Mesendoderm (in vitro differentiated cells): ENCODE results near the gene TMEM109.

Experiments
- DNase-seq: peaks from one replicate; pipeline ENCODE4 v3.0.0; 2013
- H2AK5ac ChIP-seq: 2 replicates; pipeline ENCODE4 v1.6.1; 2013; ENCODE audit warnings: low read length, inconsistent platforms
- H2BK120ac ChIP-seq: 2 replicates; pipeline ENCODE4 v1.6.1; 2013; ENCODE audit warnings: low read depth, mild to moderate bottlenecking, low read length, moderate library complexity, mixed read lengths
- H2BK15ac ChIP-seq: replicated peaks from 2 replicates; pipeline ENCODE4 v1.6.1; 2013; ENCODE audit warnings: low read depth, mild to moderate bottlenecking, moderate library complexity
- H2BK5ac ChIP-seq: 2 replicates; pipeline ENCODE4 v1.6.1; 2013; ENCODE audit warnings: low read length, inconsistent platforms
- H3K18ac ChIP-seq: 2 replicates; pipeline ENCODE4 v1.6.1; 2013; ENCODE audit warnings: mild to moderate bottlenecking, low read length, mixed read lengths
- H3K23ac ChIP-seq: one replicate; pipeline ENCODE4 v1.6.1; 2013; ENCODE audit warnings: low read length
- H3K27ac ChIP-seq: 2 replicates; pipeline ENCODE4 v1.5.1; 2013; ENCODE audit warnings: low read depth, mild to moderate bottlenecking, inconsistent platforms, low read length, moderate library complexity
- H3K27me3 ChIP-seq: 2 replicates; pipeline ENCODE4 v1.6.1; 2013; ENCODE audit warnings: low read length, control low read depth, mild to moderate bottlenecking, inconsistent platforms; ENCODE audit not compliant: insufficient read depth, poor library complexity
- H3K36me3 ChIP-seq: 2 replicates; pipeline ENCODE4 v1.6.1; 2013; ENCODE audit warnings: low read length, inconsistent platforms; ENCODE audit not compliant: control insufficient read depth, insufficient read depth
- H3K4ac ChIP-seq: one replicate; pipeline ENCODE4 v1.6.1; 2013; ENCODE audit warnings: low read depth, mild to moderate bottlenecking, low read length, moderate library complexity
- H3K4me1 ChIP-seq: 2 replicates; pipeline ENCODE4 v1.6.1; 2013; ENCODE audit warnings: low read depth, low read length, inconsistent platforms; ENCODE audit not compliant: control insufficient read depth
- H3K4me2 ChIP-seq: 2 replicates; pipeline ENCODE4 v1.6.1; 2013; ENCODE audit warnings: low read length
- H3K4me3 ChIP-seq: 2 replicates; pipeline ENCODE4 v1.5.1; 2013; ENCODE audit warnings: mild to moderate bottlenecking, low read length
- H3K56ac ChIP-seq: one replicate; pipeline ENCODE4 v1.6.1; 2013; ENCODE audit warnings: low read length
- H3K79me1 ChIP-seq: 2 replicates; pipeline ENCODE4 v1.6.1; 2013; ENCODE audit warnings: low read length, inconsistent platforms
- H3K79me2 ChIP-seq: 2 replicates; pipeline ENCODE4 v1.6.1; 2013; ENCODE audit warnings: mild to moderate bottlenecking, low read length; ENCODE audit not compliant: control insufficient read depth, insufficient read depth
- H3K9ac ChIP-seq: 2 replicates; pipeline ENCODE4 v1.6.1; 2013; ENCODE audit warnings: low read length, inconsistent platforms
- H4K5ac ChIP-seq: one replicate; pipeline ENCODE4 v1.6.1; 2013; ENCODE audit warnings: low read length
- H4K8ac ChIP-seq: one replicate; pipeline ENCODE4 v1.6.1; 2013; ENCODE audit warnings: low read depth, mild to moderate bottlenecking, control low read depth, low read length, moderate library complexity
- WGBS: extraction: QIAGEN DNeasy Blood & Tissue Kit; methylation state at CpG from one replicate; pipeline ENCODE4 v1.1.7; 2013; ENCODE audit warnings: low lambda C conversion rate, missing lambda C conversion rate; ENCODE audit not compliant: insufficient coverage; ENCODE audit errors: extremely low coverage; 5-methylcytosine and 5-hydroxymethylcytosine counted together

The TMEM109 gene

DNA sequence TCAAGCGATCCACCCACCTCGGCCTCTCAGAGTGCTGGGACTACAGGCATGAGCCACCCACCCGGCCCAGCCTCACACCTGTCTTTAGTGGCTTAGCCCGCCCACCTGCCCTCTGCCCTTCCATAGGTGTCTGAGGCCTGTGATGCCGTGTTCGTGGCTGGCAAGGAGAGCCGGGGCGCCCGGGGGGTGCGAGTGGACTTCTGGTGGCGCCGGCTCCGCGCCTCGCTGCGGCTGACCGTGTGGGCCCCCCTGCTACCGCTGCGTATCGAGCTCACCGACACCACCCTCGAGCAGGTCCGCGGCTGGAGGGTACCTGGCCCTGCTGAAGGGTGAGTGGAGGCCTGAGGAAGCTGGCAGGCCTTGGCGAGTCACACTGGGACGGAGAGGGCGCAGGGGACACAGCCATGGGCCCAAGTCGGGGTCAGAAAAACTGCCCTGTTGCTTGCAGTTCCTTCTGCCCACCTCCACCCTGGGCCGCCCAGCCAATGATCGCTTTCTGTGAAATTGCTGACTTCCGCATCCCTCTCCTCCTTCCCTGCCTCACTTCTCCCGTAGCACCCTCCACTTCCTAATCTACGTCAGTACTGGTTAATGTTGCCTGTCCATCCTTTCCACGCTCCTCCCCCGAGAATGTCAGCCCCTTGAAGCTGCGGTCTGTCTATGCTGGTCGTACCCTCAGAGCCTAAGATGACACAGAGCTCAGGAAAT is 19.6 kb downstream of the TMEM109 start:
- Histone ChIP-seq H3K79me1 (no peaks in the 10 kb centered on the region), H2BK5ac (no peak overlapping the region), H4K8ac (no peak overlapping the region), H3K18ac (no peak overlapping the region), H3K27ac (no peak overlapping the region), H2BK120ac (no peak overlapping the region), H3K36me3 (peaks cover 2% of the 10 kb centered on the region), H3K9ac (no peak overlapping the region), H3K56ac (no peak overlapping the region), H3K79me2 (no peaks in the 10 kb centered on the region), H2AK5ac (no peak overlapping the region), H3K4ac (no peak overlapping the region), H3K23ac (no peak overlapping the region), H3K4me1 (no peaks in the 10 kb centered on the region), H3K4me2 (no peak overlapping the region), H2BK15ac (no peak overlapping the region), H3K27me3 (no peaks in the 10 kb centered on the region), H3K4me3 (no peak overlapping the region), H4K5ac (no peak overlapping the region)
- no CpG with 5 or more reads among the region's 37 CpGs for WGBS
- DNase-seq, result no peak

DNA sequence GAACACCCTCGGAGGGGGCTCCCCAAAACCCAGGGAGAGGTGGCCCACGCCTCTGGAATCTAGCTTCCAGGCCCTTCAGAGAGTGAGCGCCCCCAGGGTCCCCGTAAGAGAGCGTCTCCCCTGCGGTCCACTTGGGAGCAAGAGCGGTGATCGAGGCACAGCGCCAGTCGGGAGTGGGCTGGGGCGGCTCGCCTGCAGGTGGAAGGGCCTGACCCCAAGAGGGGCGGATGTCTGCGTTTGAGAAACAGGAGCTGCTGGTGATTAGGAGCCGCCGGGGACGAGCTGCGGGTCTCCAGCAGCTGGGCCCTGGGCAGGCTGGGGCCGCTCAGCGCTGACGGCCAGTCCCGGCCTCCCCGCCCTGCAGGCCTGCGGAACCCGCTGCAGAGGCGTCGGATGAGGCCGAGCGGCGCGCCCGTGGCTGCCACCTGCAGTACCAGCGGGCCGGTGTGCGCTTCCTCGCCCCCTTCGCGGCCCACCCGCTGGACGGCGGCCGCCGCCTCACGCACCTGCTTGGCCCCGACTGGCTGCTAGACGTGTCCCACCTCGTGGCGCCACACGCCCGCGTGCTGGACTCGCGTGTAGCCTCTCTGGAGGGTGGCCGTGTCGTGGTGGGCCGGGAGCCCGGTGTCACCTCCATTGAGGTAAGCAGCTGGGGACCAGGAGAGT is 20.3 kb downstream of the TMEM109 start:
- Histone ChIP-seq H3K23ac (no peak overlapping the region), H3K4me3 (no peak overlapping the region), H3K56ac (no peak overlapping the region), H3K4me1 (no peaks in the 10 kb centered on the region), H3K9ac (no peak overlapping the region), H4K5ac (no peak overlapping the region), H3K79me1 (no peaks in the 10 kb centered on the region), H2AK5ac (no peak overlapping the region), H2BK120ac (no peak overlapping the region), H3K18ac (no peak overlapping the region), H3K27me3 (no peaks in the 10 kb centered on the region), H2BK5ac (no peak overlapping the region), H3K27ac (no peak overlapping the region), H3K4ac (no peak overlapping the region), H2BK15ac (no peak overlapping the region), H3K36me3 (peaks cover 2% of the 10 kb centered on the region), H4K8ac (no peak overlapping the region), H3K4me2 (no peak overlapping the region), H3K79me2 (no peaks in the 10 kb centered on the region)
- DNase-seq, result no peak
- no CpG with 5 or more reads among the region's 57 CpGs for WGBS

DNA sequence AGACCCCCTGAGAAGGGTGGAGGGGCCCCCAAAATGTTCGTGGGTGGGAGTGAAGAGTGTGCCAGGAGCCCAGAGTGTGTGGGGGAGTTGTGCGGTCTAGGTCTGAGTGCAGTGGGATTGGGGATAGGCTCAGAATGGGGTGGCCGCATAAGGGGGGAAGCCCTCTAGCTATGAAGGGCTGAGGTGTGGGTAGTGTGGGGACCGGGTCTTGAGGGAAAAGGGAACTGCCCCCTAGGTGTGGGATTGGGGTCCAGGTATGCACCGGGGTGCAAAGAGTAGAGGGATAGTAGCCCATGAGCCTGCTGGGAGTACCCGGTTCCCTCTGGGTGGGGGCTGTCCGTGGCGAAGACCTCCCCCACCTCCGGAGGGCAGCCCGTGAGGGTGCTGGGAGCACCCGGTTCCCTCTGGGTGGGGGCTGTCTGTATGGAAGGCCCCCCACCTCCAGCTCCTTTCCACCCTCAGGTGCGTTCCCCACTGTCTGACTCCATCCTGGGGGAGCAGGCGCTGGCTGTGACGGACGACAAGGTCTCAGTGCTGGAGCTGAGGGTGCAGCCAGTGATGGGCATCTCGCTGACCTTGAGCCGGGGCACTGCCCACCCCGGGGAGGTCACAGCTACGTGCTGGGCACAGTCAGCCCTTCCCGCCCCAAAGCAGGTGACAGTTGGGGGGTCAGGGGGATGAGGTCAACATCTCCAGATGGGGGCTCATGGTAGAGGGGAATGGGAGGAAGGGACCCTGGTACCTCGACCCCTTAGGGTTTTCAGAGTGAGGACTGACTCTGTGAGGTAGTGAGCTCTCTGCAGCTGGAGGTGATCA is 21.0 kb downstream of the TMEM109 start:
- Histone ChIP-seq H3K18ac (no peak overlapping the region), H3K79me2 (no peaks in the 10 kb centered on the region), H3K4me1 (no peaks in the 10 kb centered on the region), H2BK15ac (no peak overlapping the region), H2BK5ac (no peak overlapping the region), H2BK120ac (no peak overlapping the region), H2AK5ac (no peak overlapping the region), H3K4me3 (no peak overlapping the region), H3K79me1 (no peaks in the 10 kb centered on the region), H4K8ac (no peak overlapping the region), H3K23ac (no peak overlapping the region), H3K27me3 (no peaks in the 10 kb centered on the region), H4K5ac (no peak overlapping the region), H3K27ac (no peak overlapping the region), H3K4ac (no peak overlapping the region), H3K4me2 (no peak overlapping the region), H3K9ac (no peak overlapping the region), H3K56ac (no peak overlapping the region), H3K36me3 (peaks cover 1% of the 10 kb centered on the region)
- WGBS, result no CpG with 5 or more reads among the region's 21 CpGs
- DNase-seq, result no peak

DNA sequence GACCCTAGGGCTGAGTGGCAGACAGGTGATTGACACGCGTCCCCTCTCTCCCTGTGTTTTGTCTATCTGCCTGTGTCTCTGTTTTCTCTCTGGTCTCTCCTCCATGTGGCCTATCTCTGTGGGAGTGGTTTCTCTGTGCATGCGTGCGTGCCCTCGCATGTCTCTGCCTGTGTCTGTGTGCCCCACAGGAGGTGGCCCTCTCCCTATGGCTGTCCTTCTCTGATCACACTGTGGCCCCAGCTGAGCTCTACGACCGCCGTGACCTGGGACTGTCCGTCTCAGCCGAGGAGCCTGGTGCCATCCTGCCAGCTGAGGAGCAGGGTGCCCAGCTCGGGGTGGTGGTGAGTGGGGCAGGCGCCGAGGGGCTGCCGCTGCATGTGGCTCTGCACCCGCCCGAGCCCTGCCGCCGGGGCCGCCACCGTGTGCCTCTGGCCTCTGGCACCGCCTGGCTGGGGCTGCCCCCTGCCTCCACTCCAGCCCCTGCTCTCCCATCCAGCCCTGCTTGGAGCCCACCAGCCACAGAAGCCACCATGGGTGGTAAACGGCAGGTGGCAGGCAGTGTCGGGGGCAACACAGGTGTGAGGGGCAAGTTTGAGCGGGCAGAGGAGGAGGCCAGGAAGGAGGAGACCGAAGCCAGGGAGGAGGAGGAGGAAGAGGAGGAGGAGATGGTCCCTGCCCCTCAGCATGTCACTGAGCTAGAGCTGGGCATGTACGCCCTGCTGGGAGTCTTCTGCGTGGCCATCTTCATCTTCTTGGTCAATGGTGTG is 21.9 kb downstream of the TMEM109 start:
- H3K79me2 ChIP-seq, result no peaks in the 10 kb centered on the region
- H2BK5ac ChIP-seq, result no peak overlapping the region
- no peak overlapping the region for H3K9ac ChIP-seq
- no peak overlapping the region for H3K23ac ChIP-seq
- H3K4ac ChIP-seq, result no peak overlapping the region
- H3K36me3 ChIP-seq, result no peaks in the 10 kb centered on the region
- no peak overlapping the region for H4K8ac ChIP-seq
- H3K79me1 ChIP-seq, result no peaks in the 10 kb centered on the region
- H3K18ac ChIP-seq, result no peak overlapping the region
- H2BK15ac ChIP-seq, result no peak overlapping the region
- H4K5ac ChIP-seq, result no peak overlapping the region
- no peak overlapping the region for H3K4me2 ChIP-seq
- H3K27ac ChIP-seq, result no peak overlapping the region
- DNase-seq, result no peak
- H2BK120ac ChIP-seq, result no peak overlapping the region
- H3K4me1 ChIP-seq, result no peaks in the 10 kb centered on the region
- WGBS, result no CpG with 5 or more reads among the region's 27 CpGs
- H2AK5ac ChIP-seq, result no peak overlapping the region
- no peak overlapping the region for H3K4me3 ChIP-seq
- H3K27me3 ChIP-seq, result no peaks in the 10 kb centered on the region
- H3K56ac ChIP-seq, result no peak overlapping the region

DNA sequence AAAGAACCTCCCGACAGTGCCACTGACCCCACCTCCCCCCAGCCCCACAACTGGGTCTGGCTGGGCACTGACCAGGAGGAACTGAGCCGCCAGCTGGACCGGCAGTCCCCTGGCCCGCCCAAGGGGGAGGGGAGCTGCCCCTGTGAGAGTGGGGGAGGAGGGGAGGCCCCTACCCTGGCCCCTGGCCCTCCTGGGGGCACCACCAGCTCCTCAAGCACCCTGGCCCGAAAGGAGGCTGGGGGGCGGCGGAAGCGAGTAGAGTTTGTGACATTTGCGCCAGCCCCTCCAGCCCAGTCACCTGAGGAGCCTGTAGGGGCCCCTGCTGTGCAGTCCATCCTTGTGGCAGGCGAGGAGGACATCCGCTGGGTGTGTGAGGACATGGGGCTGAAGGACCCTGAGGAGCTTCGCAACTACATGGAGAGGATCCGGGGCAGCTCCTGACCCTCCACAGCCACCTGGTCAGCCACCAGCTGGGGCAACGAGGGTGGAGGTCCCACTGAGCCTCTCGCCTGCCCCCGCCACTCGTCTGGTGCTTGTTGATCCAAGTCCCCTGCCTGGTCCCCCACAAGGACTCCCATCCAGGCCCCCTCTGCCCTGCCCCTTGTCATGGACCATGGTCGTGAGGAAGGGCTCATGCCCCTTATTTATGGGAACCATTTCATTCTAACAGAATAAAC is 22.6 kb downstream of the TMEM109 start:
- no peak overlapping the region for H2BK15ac ChIP-seq
- WGBS, result no CpG with 5 or more reads among the region's 18 CpGs
- H3K23ac ChIP-seq, result no peak overlapping the region
- no peak overlapping the region for H3K18ac ChIP-seq
- H3K4me2 ChIP-seq, result no peak overlapping the region
- no peak overlapping the region for H4K5ac ChIP-seq
- H3K4ac ChIP-seq, result no peak overlapping the region
- no peak overlapping the region for H3K56ac ChIP-seq
- H3K79me1 ChIP-seq, result no peaks in the 10 kb centered on the region
- H2AK5ac ChIP-seq, result no peak overlapping the region
- no peak overlapping the region for H2BK5ac ChIP-seq
- no peak overlapping the region for H2BK120ac ChIP-seq
- H3K9ac ChIP-seq, result no peak overlapping the region
- H3K4me1 ChIP-seq, result no peaks in the 10 kb centered on the region
- no peaks in the 10 kb centered on the region for H3K36me3 ChIP-seq
- no peaks in the 10 kb centered on the region for H3K79me2 ChIP-seq
- no peak for DNase-seq
- no peak overlapping the region for H3K27ac ChIP-seq
- H4K8ac ChIP-seq, result no peak overlapping the region
- no peak overlapping the region for H3K4me3 ChIP-seq
- H3K27me3 ChIP-seq, result no peaks in the 10 kb centered on the region
